Prostate gland (tissue), 2 donors: ENCODE results near the gene SNPH.

Source experiments
- CTCF ChIP-seq, 4 experiments: fragments of 200-600 bp in 2 of 4; fragments of 450-650 bp in 2 of 4; sonication (generic) in 2 of 4; IDR thresholded peaks; 1 replicate in 3 of 4; 2 replicates in 1 of 4; pipeline ENCODE4 v1.5.1; 2016 to 2019; ENCODE audit warnings: antibody characterized with exemption in 4 of 4, mild to moderate bottlenecking in 2 of 4, moderate library complexity in 2 of 4
- POLR2A ChIP-seq: fragments of 450-650 bp; IDR thresholded peaks from one replicate; pipeline ENCODE4 v1.6.1; 2016; ENCODE audit warnings: antibody characterized with exemption, mild to moderate bottlenecking
- POLR2AphosphoS5 ChIP-seq: sonication (generic); formaldehyde crosslinking; IDR thresholded peaks from one replicate; pipeline ENCODE4 v1.6.1; 2017; ENCODE audit warnings: antibody characterized with exemption

- TF ChIP-seq CTCF (IDR thresholded peaks at IDR 0.05) (no peak), POLR2A (no peak), POLR2AphosphoS5 (no peak)
Observed at GRCh38 chr20:1307571-1307971, 41.5 kb downstream of the SNPH start.
